SKM-1 treated with dmso at 0.1 percent for 144 hours (cell line): ENCODE measurements around the gene XPO1.
A peak's percentile ranks its signal among the peaks of the same experiment; 100 is the strongest.
"Not testable (repeated sequence)": the region's sequence is repeated elsewhere in the genome, so short reads cannot be mapped to it uniquely, and the experiment has no call there.

Source experiments
- DNase-seq: peaks from one replicate; lab custom pipeline; 2025; ENCODE audit not compliant: unreplicated experiment; lab: John Stamatoyannopoulos, UW

Gene XPO1

GRCh38 chr2:61470122-61470951, 67.8 kb downstream of the XPO1 start:
- peak; percentile 56 for DNase-seq

GRCh38 chr2:61469424-61470121, 68.6 kb downstream of the XPO1 start:
- DNase-seq = no peak

- not testable (repeated sequence) for DNase-seq
Measured at GRCh38 chr2:61468231-61468630, 69.9 kb downstream of the XPO1 start.

- no peak for DNase-seq
Measured at GRCh38 chr2:61465045-61465444, 73.1 kb downstream of the XPO1 start.

- DNase-seq = no peak
Measured at GRCh38 chr2:61463769-61464475, 74.2 kb downstream of the XPO1 start.

GRCh38 chr2:61461404-61461803, 76.8 kb downstream of the XPO1 start:
- DNase-seq = no peak

DNA sequence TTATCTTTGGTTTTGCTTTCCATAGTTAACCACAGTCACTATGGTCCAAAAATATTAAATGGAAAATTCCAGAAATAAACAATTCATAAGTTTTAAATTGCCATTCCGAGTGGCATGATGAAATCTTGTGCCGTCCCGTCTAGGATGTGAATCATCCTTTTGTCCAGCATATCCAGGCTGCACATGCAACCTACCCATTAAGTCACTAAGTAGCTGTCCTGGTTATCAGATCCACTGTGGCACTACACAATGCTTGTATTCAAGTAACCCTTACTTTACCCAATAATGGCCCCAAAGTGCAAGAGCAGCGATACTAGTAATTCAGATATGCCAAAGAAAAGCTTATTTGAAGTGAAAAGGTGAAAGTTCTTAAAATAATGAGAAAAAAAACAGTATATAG, 78.0 kb downstream of the XPO1 start:
- DNase-seq = no peak

DNA sequence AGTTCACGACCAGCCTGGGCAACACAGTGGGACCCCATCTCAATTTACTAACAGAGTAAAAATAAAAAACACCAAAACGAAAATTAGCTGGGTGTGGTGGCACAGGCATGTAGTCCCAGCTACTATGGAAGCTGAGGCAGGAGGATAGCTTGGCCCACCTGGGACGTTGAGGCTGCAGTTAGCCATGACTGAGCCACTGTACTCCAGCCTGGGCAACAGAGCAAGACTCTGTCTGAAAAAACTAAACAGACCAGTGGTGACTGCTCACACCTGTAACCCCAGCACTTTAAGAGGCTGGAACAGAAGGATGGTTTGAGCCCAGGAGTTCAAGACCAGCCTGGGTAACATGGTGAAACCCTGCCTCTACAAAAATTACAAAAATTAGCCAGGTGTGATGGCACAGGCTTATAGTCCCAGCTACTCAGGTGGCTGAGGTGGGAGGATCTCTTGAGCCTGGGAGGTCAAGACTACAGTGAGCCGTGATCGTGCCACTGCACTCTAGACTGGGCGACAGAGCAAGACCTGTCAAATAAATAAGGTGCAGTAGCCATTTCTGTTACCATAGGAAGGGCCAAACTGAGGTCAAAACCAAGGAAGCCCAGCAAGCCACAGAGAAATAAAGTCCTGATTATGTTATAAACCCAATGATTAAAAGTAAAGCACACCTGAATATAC, 81.3 kb downstream of the XPO1 start:
- DNase-seq = no peak

DNA sequence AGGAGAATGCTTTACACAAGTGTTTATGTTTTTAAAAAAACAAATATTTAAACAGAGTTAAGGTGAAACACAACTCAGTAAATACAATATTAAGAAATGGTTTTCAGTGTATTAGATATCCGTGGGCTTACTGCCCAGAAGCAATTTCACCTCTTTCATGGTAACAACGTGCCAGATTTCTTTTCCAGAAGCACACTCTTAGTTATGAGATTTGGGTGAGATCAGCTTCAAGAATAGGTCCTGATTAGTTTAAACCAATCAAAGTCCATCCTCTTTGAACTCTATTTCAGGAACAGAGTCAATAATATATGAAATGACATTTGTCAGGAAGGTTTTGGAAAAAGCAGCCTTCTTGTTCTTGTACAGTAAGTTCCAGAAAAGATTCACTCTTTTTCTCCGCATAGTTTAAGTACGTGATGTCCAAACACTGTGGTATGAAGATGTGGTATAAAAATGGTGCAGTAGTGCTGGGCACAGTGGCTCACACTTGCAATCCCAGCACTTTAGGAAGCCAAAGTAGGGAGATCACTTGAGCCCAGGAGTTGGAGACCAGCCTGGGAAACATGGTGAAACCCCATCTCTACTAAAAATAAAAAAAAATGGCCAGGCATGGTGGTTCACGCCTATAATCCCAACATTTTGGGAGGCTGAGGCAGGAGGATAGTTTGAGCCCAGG, 81.9 kb downstream of the XPO1 start:
- no peak for DNase-seq

- DNase-seq = not testable (repeated sequence)
Measured at GRCh38 chr2:61454972-61455371, 83.2 kb downstream of the XPO1 start.

GRCh38 chr2:61454383-61454782, 83.8 kb downstream of the XPO1 start:
- no peak for DNase-seq

- no peak for DNase-seq
Measured at GRCh38 chr2:61452392-61452791, 85.8 kb downstream of the XPO1 start.

- DNase-seq = no peak
Measured at GRCh38 chr2:61451178-61451577, 87.0 kb downstream of the XPO1 start.

DNA sequence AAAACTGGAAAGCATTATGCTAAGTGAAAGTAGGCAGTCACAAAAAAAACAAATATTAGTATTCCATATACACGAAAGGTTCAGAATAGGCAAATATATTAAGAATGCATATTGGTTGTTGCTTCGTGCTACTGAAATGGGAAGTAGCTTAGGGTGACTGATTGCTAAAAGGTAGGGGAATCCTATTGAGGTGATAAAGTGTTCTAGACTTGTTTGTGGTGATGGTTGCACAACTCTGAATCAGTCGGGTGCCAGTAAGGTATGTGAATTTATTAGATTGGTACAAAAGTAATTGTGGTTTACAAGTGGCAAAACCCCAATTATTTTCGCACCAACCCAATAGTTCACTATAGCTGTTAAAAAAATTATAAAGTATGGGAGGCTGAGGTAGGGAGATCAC, 88.0 kb downstream of the XPO1 start:
- peak; percentile 4 for DNase-seq

DNA sequence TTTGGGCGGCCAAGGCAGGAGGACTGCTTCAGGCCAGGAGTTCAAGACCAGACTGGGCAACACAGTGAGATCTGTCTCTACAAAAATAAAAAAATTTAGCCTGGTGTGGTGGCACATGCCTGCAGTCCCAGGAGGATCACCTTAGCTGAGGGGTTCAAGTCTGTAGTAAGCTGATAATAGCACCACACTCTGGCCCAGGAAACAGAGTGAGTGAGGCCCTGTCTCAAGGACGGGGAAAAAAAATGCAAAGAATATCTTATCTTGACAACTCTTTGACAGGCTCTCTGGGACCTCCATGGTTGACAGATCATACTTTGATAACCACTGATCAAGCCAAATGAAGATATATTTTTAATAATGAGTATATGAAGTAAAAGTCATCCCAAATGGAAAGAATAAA, 89.9 kb downstream of the XPO1 start:
- DNase-seq = no peak

DNA sequence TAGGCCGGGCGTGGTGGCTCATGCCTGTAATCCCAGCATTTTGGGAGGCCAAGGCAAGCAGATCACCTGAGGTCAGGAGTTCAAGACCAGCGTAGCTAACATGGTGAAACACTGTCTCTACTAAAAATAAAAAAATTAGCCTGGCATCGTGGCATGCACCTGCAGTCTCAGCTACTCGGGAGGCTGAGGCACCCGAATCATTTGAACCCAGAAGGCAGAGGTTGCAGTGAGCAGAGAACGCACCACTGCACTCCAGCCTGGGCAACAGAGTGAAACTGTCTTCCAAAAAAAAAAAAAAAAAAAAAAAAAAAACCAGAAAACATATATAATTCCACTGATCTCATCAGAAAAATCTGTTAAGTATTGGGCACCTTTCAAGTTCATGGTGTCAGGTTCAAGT, 91.2 kb downstream of the XPO1 start:
- DNase-seq = not testable (repeated sequence)

DNA sequence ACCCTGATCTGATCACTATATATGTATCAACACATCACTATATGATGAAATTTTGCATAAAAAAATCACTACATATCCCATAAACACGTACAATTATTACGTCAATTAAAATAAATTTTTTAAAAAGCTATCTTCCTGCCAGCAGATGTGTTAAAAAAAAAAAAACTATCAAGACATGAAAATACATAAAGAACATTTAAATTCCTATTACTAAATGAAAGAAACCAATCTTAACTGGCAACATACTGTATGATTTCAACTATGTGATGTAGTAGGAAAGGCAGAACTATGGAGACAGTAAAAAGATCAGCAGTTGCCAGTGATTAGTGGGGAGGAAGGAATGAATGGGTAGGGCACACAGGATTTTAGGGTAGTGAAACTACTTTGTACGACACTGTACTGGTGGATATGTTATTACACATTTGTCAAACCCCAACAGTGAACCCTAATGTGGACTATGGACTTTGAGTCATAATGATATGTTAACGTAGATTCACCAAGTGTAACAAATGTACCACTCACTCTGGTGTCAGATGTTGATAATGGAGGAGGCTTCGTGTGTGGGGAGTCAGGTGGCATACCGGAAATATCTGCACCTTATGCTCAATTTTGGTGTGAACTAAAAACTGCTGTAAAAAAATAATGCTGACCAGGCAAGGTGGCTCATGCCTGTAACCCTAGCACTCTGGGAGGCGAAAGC, 94.7 kb downstream of the XPO1 start:
- no peak for DNase-seq

DNA sequence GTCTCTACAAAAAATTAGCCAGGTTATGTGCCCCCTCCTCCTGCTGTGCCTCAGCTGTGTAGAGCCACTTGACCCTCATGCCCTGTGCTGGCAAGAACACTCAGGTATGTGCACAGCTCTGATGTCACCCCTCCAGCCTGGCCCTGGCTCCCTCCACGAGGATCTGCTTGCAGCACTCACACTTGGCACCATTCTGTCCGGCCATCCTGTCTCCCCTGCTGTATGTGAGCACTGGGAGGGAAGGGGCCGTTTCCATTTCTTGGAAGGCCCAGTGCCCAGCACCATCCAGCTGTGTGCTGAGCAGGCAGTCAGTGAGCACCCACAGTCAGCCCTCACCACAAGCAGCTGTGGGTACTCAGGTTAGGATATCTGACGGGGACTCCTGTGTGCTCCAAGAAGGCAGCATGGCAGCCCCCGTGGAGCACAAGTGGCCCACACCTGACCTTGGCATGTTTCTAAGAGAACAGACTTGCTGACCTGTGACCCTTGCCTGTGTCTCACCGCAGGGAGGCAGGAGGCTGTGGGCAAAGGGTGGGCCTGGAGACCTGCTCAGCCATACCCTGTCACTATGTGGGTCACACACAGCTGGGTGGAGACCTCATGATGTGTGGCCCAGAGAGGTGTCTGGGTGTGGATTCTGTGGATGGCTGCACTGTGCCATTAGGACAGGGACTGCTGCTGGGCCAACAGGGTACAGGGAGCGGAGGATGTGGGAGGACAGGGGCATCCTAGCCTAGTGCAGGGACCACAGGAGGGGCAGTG, 98.7 kb downstream of the XPO1 start:
- no peak for DNase-seq

GRCh38 chr2:61438670-61439069, 99.5 kb downstream of the XPO1 start:
- no peak for DNase-seq
